Measurements from ENCODE around the gene BEAN1.
"Not testable (repeated sequence)": the region's sequence is repeated elsewhere in the genome, so short reads cannot be mapped to it uniquely, and the experiment has no call there.

DNA sequence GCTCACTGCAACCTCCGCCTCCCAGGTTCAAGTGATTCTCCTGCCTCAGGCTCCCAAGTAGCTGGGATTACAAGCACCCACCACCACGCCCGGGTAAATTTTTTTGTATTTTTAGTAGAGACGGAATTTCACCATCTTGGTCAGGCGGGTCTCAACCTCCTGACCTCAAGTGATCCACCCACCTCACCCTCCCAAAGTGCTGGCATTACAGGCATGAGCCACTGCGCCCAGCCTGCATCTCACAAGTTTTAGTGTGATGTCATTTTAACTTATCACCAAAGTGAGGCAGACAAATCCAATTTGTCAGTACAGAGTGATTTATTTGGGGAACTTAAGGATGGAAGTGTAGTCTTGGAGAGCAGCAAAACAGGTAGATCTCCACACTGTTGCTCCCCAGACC, 39.5 kb downstream of the BEAN1 start:
- not testable (repeated sequence) for TF ChIP-seq POLR2AphosphoS5 (IDR thresholded peaks at IDR 0.05; ENCODE audit: low read depth, low read length); POLR2A (IDR thresholded peaks at IDR 0.05; ENCODE audit: borderline replicate concordance, extremely low read depth, insufficient read depth, insufficient read length); SRF (IDR thresholded peaks at IDR 0.05; ENCODE audit: low read depth); EZH2 (IDR thresholded peaks at IDR 0.05); EZH2phosphoT487 (IDR thresholded peaks at IDR 0.05; ENCODE audit: borderline replicate concordance); ZNF274 (IDR thresholded peaks at IDR 0.05; ENCODE audit: low read depth, low read length); SIN3A (IDR thresholded peaks at IDR 0.05; ENCODE audit: low read depth); CEBPB (IDR thresholded peaks at IDR 0.05; ENCODE audit: low read depth)
- TF ChIP-seq, protein P1, sequence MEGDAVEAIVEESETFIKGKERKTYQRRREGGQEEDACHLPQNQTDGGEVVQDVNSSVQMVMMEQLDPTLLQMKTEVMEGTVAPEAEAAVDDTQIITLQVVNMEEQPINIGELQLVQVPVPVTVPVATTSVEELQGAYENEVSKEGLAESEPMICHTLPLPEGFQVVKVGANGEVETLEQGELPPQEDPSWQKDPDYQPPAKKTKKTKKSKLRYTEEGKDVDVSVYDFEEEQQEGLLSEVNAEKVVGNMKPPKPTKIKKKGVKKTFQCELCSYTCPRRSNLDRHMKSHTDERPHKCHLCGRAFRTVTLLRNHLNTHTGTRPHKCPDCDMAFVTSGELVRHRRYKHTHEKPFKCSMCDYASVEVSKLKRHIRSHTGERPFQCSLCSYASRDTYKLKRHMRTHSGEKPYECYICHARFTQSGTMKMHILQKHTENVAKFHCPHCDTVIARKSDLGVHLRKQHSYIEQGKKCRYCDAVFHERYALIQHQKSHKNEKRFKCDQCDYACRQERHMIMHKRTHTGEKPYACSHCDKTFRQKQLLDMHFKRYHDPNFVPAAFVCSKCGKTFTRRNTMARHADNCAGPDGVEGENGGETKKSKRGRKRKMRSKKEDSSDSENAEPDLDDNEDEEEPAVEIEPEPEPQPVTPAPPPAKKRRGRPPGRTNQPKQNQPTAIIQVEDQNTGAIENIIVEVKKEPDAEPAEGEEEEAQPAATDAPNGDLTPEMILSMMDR (IDR thresholded peaks at IDR 0.05 in 2 of 3, conservative IDR thresholded peaks at IDR 0.05 in 1 of 3; ENCODE audit: borderline replicate concordance in 1 of 3, insufficient read depth in 1 of 3, low read depth in 2 of 3, low read length in 2 of 3): not testable (repeated sequence)
- TF ChIP-seq, protein P2, sequence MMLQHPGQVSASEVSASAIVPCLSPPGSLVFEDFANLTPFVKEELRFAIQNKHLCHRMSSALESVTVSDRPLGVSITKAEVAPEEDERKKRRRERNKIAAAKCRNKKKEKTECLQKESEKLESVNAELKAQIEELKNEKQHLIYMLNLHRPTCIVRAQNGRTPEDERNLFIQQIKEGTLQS (IDR thresholded peaks at IDR 0.05): not testable (repeated sequence)
- TF ChIP-seq, protein P3, sequence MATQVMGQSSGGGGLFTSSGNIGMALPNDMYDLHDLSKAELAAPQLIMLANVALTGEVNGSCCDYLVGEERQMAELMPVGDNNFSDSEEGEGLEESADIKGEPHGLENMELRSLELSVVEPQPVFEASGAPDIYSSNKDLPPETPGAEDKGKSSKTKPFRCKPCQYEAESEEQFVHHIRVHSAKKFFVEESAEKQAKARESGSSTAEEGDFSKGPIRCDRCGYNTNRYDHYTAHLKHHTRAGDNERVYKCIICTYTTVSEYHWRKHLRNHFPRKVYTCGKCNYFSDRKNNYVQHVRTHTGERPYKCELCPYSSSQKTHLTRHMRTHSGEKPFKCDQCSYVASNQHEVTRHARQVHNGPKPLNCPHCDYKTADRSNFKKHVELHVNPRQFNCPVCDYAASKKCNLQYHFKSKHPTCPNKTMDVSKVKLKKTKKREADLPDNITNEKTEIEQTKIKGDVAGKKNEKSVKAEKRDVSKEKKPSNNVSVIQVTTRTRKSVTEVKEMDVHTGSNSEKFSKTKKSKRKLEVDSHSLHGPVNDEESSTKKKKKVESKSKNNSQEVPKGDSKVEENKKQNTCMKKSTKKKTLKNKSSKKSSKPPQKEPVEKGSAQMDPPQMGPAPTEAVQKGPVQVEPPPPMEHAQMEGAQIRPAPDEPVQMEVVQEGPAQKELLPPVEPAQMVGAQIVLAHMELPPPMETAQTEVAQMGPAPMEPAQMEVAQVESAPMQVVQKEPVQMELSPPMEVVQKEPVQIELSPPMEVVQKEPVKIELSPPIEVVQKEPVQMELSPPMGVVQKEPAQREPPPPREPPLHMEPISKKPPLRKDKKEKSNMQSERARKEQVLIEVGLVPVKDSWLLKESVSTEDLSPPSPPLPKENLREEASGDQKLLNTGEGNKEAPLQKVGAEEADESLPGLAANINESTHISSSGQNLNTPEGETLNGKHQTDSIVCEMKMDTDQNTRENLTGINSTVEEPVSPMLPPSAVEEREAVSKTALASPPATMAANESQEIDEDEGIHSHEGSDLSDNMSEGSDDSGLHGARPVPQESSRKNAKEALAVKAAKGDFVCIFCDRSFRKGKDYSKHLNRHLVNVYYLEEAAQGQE (IDR thresholded peaks at IDR 0.05; ENCODE audit: low read depth): not testable (repeated sequence)

Measured in HCT116 (cell line).